ENCODE measurements around the gene ACSBG1. TPM values are rescaled to one million over a fixed set of nuclear protein-coding genes. Genes with fewer than 3 reads are reported as not detected.

Gene ACSBG1
- total and polyA plus RNA-seq, 2 of the 8 experiments (the other 6 are each of a cell fraction or from before 2014, with no cell fraction given) = 5.4 to 7.1 TPM

- Histone ChIP-seq H3K9me3 (ENCODE audit: insufficient read depth in 2 of 2, low read depth in 1 of 2, low read length in 1 of 2) (no peaks in the 10 kb centered on the region), H2BK12ac (ENCODE audit: low read depth, low read length) (no peak within 1 kb of the TSS; the same call in 1 of the 2 replicates), H3K79me2 (ENCODE audit: control insufficient read depth in 1 of 2, insufficient read depth in 2 of 2, low read length in 2 of 2) (no peaks in the 10 kb centered on the region), H4K91ac (replicated peaks; ENCODE audit: insufficient read length, low read length) (peak within 1 kb of the TSS; percentile 58), H2AFZ (ENCODE audit: low read length) (peak within 1 kb of the TSS; percentile 81), H2BK120ac (replicated peaks; ENCODE audit: low read depth, low read length) (no peak within 1 kb of the TSS), H3K36me3 (ENCODE audit: control insufficient read depth in 2 of 4, insufficient read depth in 4 of 4, low read length in 3 of 4) (no peaks in the 10 kb centered on the region), H2AK5ac (ENCODE audit: low read depth, low read length) (no peak within 1 kb of the TSS), H3K56ac (replicated peaks; ENCODE audit: insufficient read length, low read depth, low read length) (peak within 1 kb of the TSS; percentile 14), H3K4ac (replicated peaks; ENCODE audit: insufficient read length, low read depth, low read length) (peak within 1 kb of the TSS; percentile 32), H3K79me1 (ENCODE audit: low read depth, low read length) (peaks cover 8% of the 10 kb centered on the region), H2BK15ac (ENCODE audit: low read length) (peak within 1 kb of the TSS; percentile 81; the same call in 1 of the 2 replicates), H4K5ac (ENCODE audit: insufficient read length, low read depth, low read length) (peak within 1 kb of the TSS; percentile 71), H3K4me1 (replicated peaks in 1 of 4; ENCODE audit: control insufficient read depth in 3 of 4, insufficient read depth in 4 of 4, low read length in 3 of 4) (peaks cover 0 to 21% (median 14%) of the 10 kb centered on the region in 4 experiments; a peak in 6 of 7 replicates), H3K14ac (ENCODE audit: insufficient read length) (peak within 1 kb of the TSS; percentile 69), H3K27ac (ENCODE audit: low read depth, low read length) (no peak within 1 kb of the TSS), H3K18ac (ENCODE audit: extremely low read depth, low read length) (peak within 1 kb of the TSS; percentile 78), H3K23me2 (ENCODE audit: low read depth, low read length) (peaks cover 10% of the 10 kb centered on the region), H4K8ac (ENCODE audit: extremely low read depth, insufficient read depth, low read length) (peak within 1 kb of the TSS; percentile 84), H4K20me1 (replicated peaks in 1 of 2; ENCODE audit: control insufficient read depth in 1 of 2, insufficient read depth in 2 of 2, low read length in 2 of 2) (no peaks in the 10 kb centered on the region), H3K27me3 (replicated peaks in 1 of 4; ENCODE audit: control insufficient read depth in 3 of 4, extremely low read depth in 1 of 4, insufficient read depth in 3 of 4, low read length in 3 of 4) (no peaks in the 10 kb centered on the region; a peak in 1 of 7 replicates), H3K23ac (ENCODE audit: insufficient read length) (peak within 1 kb of the TSS; percentile 86), H2BK5ac (ENCODE audit: low read depth, low read length) (peak within 1 kb of the TSS; percentile 60; the same call in 1 of the 2 replicates), H3K4me2 (ENCODE audit: insufficient read depth in 1 of 2, low read depth in 2 of 2, low read length in 2 of 2) (peak within 1 kb of the TSS; percentile 83 to 88), H3K4me3 (ENCODE audit: extremely low read depth in 1 of 4, insufficient read depth in 2 of 4, low read depth in 3 of 4, low read length in 4 of 4) (peak within 1 kb of the TSS; percentile 66 to 81 (median 80)), H2BK20ac (ENCODE audit: low read length) (no peak within 1 kb of the TSS), H3K9ac (replicated peaks in 1 of 4; ENCODE audit: extremely low read depth in 1 of 4, low read depth in 3 of 4, low read length in 3 of 4) (peak within 1 kb of the TSS; percentile 51 to 71 (median 66))
- ChIA-PET POLR2A (ENCODE audit: partially characterized antibody) (interaction anchor here (0.8 to 1.7 kb wide), 2 partner anchors 8 to 9 kb away, joined by 3 to 7 read pairs; no protein-coding TSS in a partner anchor), CTCF (ENCODE audit: partially characterized antibody) (interaction anchor here (0.6 to 6.8 kb wide), 25 partner anchors 10 to 1979 kb away, joined by 3 to 64 read pairs (median 4); no protein-coding TSS in a partner anchor)
- DNase-seq (ENCODE audit: low read depth in 1 of 2, low spot score in 2 of 2) = peak in 1 of 2 experiments; percentile 91
- FAIRE-seq = no peak
- WGBS, 2 experiments (ENCODE audit: extremely low coverage in 1 of 2, insufficient coverage in 1 of 2, insufficient read length in 1 of 2, insufficient replicate concordance in 2 of 2, low coverage in 1 of 2, low lambda C conversion rate in 2 of 2, missing lambda C conversion rate in 1 of 2) = 0% methylated on average over 19 of the region's 79 CpGs; no CpG with 5 or more reads in 1 of the 2 experiments
- no peak for TF ChIP-seq MAX (IDR thresholded peaks at IDR 0.05)
- no peak for TF ChIP-seq SAP30 (IDR thresholded peaks at IDR 0.05; ENCODE audit: insufficient read depth, insufficient replicate concordance, low read length)
- TF ChIP-seq GABPA (IDR thresholded peaks at IDR 0.05; ENCODE audit: borderline replicate concordance, insufficient read depth, low read length) = peak; percentile 61; the same call in 1 of the 2 replicates
- TF ChIP-seq KDM5A (IDR thresholded peaks at IDR 0.05; ENCODE audit: low read length) = no peak
- peak; percentile 79 for TF ChIP-seq PHF8 (conservative IDR thresholded peaks at IDR 0.05; ENCODE audit: low read depth, low read length)
- no peak for TF ChIP-seq TEAD4 (IDR thresholded peaks at IDR 0.05; ENCODE audit: low read depth, low read length)
- no peak for TF ChIP-seq SIRT6 (IDR thresholded peaks at IDR 0.05; ENCODE audit: low read length)
- no peak; the same call in 1 of the 2 replicates for TF ChIP-seq EGR1 (IDR thresholded peaks at IDR 0.05; ENCODE audit: borderline replicate concordance, low read depth, low read length)
These were observed 102.9 kb downstream of the ACSBG1 start, which contains the start of gene CIB2 for GRCh38 chr15:78131295-78132061. TSS of gene CIB2 (minus strand) at chr15:78131445. CDS start at chr15:78131215, 230 bp downstream.

Measured in H1 (cell line).